Fibroblast of the aortic adventitia (primary cell): ENCODE data around the gene C18orf63. TPM values are rescaled to one million over a fixed set of nuclear protein-coding genes. Genes with fewer than 3 reads are reported as not detected.
A peak's percentile ranks its signal among the peaks of the same experiment; 100 is the strongest.

Experiments
- DNase-seq: peaks from one replicate; pipeline ENCODE4 v3.0.0-alpha.2; 2010; ENCODE audit warnings: low read depth
- H3K4me3 ChIP-seq: 2 replicates; pipeline ENCODE4 v1.5.1; 2011; ENCODE audit warnings: low read depth, mild to moderate bottlenecking, control low read depth, low read length, moderate library complexity
- total RNA-seq: library from RNA; depleted of rRNA; stranded (reverse); fragments of >200 nt; gene quantifications from 2 replicates; pipeline ENCODE4 v1.2.3, GENCODE V29; 2012; ENCODE audit warnings: low replicate concordance
- TF ChIP-seq, protein P1 (sequence below): IDR thresholded peaks from 2 replicates; pipeline ENCODE4 v1.5.1; 2011; ENCODE audit warnings: mild to moderate bottlenecking, low read length, control low read depth, inconsistent platforms; ENCODE audit not compliant: insufficient read depth

Gene C18orf63
- total RNA-seq, 1 donor = not detected

- TF ChIP-seq, protein P1, sequence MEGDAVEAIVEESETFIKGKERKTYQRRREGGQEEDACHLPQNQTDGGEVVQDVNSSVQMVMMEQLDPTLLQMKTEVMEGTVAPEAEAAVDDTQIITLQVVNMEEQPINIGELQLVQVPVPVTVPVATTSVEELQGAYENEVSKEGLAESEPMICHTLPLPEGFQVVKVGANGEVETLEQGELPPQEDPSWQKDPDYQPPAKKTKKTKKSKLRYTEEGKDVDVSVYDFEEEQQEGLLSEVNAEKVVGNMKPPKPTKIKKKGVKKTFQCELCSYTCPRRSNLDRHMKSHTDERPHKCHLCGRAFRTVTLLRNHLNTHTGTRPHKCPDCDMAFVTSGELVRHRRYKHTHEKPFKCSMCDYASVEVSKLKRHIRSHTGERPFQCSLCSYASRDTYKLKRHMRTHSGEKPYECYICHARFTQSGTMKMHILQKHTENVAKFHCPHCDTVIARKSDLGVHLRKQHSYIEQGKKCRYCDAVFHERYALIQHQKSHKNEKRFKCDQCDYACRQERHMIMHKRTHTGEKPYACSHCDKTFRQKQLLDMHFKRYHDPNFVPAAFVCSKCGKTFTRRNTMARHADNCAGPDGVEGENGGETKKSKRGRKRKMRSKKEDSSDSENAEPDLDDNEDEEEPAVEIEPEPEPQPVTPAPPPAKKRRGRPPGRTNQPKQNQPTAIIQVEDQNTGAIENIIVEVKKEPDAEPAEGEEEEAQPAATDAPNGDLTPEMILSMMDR = no peak
- no peak overlapping the region for H3K4me3 ChIP-seq
- no peak for DNase-seq
Measured at GRCh38 chr18:74348581-74348980, 32.9 kb downstream of the C18orf63 start.

- H3K4me3 ChIP-seq = no peak overlapping the region
- TF ChIP-seq, protein P1 = no peak
- peak; percentile 64 for DNase-seq
Measured at GRCh38 chr18:74351354-74351753, 35.7 kb downstream of the C18orf63 start.

- no peak overlapping the region for H3K4me3 ChIP-seq
- TF ChIP-seq, protein P1 = peak; percentile 88
- peak; percentile 87 for DNase-seq
Measured at GRCh38 chr18:74353169-74353775, 37.6 kb downstream of the C18orf63 start.

GRCh38 chr18:74356959-74357358 lies 41.3 kb downstream of the C18orf63 start:
- TF ChIP-seq, protein P1 = no peak
- no peak overlapping the region for H3K4me3 ChIP-seq
- DNase-seq = no peak

- H3K4me3 ChIP-seq = no peak overlapping the region
- TF ChIP-seq, protein P1 = no peak
- no peak for DNase-seq
Measured at GRCh38 chr18:74360852-74361655, 45.4 kb downstream of the C18orf63 start.

DNA sequence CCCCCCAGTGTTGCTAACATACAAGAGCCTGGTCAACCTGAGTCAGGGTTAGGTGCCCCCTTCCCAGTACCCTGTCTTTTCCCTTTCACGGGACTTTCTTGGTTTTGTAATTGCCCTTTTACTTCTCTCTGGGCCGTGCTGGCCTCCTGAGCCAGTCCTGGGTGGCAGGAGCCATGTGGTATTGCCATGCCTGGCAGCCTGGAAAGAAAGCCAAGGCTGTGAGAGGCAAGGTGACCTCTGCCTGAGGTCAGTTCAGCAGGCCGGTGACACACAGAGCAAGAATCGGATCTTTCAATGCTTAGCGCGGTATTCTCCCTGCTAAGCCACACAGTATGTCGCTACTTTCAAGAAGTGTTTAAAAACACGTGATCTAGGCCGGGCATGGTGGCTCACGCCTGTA lies 52.3 kb downstream of the C18orf63 start:
- H3K4me3 ChIP-seq = no peak overlapping the region
- TF ChIP-seq, protein P1 = no peak
- no peak for DNase-seq
